HG02759 (cell line): ENCODE data around the gene PSG6.
"Not testable (repeated sequence)": the region's sequence is repeated elsewhere in the genome, so short reads cannot be mapped to it uniquely, and the experiment has no call there.

ENCODE experiments used
- ATAC-seq: cut with Tn5 transposase; IDR thresholded peaks from one replicate; pipeline ENCODE4 v1.9.1; 2021; ENCODE audit warnings: mild to moderate bottlenecking, moderate library complexity; ENCODE audit not compliant: unreplicated experiment

Gene PSG6

GRCh38 chr19:42917634-42918033 is at the start of gene PSG6:
Gene PSG6, minus strand, starts transcription at chr19:42917894. Its CDS starts 102 bp downstream, at chr19:42917792.
- ATAC-seq: not testable (repeated sequence)

- no peak for ATAC-seq
Measured at GRCh38 chr19:42965176-42965575, 47.5 kb upstream of the PSG6 start.

- ATAC-seq: no peak
Measured at GRCh38 chr19:42961119-42961518, 43.4 kb upstream of the PSG6 start.

GRCh38 chr19:42952126-42952525 is 34.4 kb upstream of the PSG6 start:
- ATAC-seq: not testable (repeated sequence)

GRCh38 chr19:42951476-42951875 is 33.8 kb upstream of the PSG6 start:
- not testable (repeated sequence) for ATAC-seq

GRCh38 chr19:42942187-42942789 is 24.6 kb upstream of the PSG6 start:
- no peak for ATAC-seq

- not testable (repeated sequence) for ATAC-seq
Measured at GRCh38 chr19:42937107-42937506, 19.4 kb upstream of the PSG6 start, which contains the start of gene PSG7. Gene PSG7, minus strand, starts transcription at chr19:42937207. Its CDS starts 131 bp downstream, at chr19:42937076.

GRCh38 chr19:42934726-42935125 is 17.0 kb upstream of the PSG6 start:
- ATAC-seq: not testable (repeated sequence)

- not testable (repeated sequence) for ATAC-seq
Measured at GRCh38 chr19:42934183-42934582, 16.5 kb upstream of the PSG6 start.

GRCh38 chr19:42933412-42933811 is 15.7 kb upstream of the PSG6 start:
- ATAC-seq: not testable (repeated sequence)

- ATAC-seq: not testable (repeated sequence)
Measured at GRCh38 chr19:42932485-42933101, 14.9 kb upstream of the PSG6 start.

- ATAC-seq: not testable (repeated sequence)
Measured at GRCh38 chr19:42930214-42930613, 12.5 kb upstream of the PSG6 start.

- ATAC-seq: no peak
Measured at GRCh38 chr19:42928896-42929295, 11.2 kb upstream of the PSG6 start.

- ATAC-seq: no peak
Measured at GRCh38 chr19:42926781-42927180, 9.1 kb upstream of the PSG6 start.

GRCh38 chr19:42923106-42923505 is 5.4 kb upstream of the PSG6 start:
- ATAC-seq: not testable (repeated sequence)

- ATAC-seq: not testable (repeated sequence)
Measured at GRCh38 chr19:42920971-42921370, 3.3 kb upstream of the PSG6 start.

GRCh38 chr19:42919757-42920079 is 2.0 kb upstream of the PSG6 start:
- ATAC-seq: no peak

- not testable (repeated sequence) for ATAC-seq
Measured at GRCh38 chr19:42919070-42919756, 1.5 kb upstream of the PSG6 start.

- not testable (repeated sequence) for ATAC-seq
Measured at GRCh38 chr19:42918377-42919069, 829 bp upstream of the PSG6 start.

- ATAC-seq: not testable (repeated sequence)
Measured at GRCh38 chr19:42916931-42917330, 763 bp downstream of the PSG6 start.

- not testable (repeated sequence) for ATAC-seq
Measured at GRCh38 chr19:42913516-42913915, 4.2 kb downstream of the PSG6 start.
